K562 (cell line): ENCODE data around the gene TSSK2. TPM values are rescaled to one million over a fixed set of nuclear protein-coding genes. Genes with fewer than 3 reads are reported as not detected.

Source experiments
- CCAR2 ChIP-seq: fragments of 200-400 bp; formaldehyde crosslinking; IDR thresholded peaks from 2 replicates; pipeline ENCODE4 v1.6.1; 2017; ENCODE audit warnings: mild to moderate bottlenecking, low read depth, low read length
- ELF4 ChIP-seq: fragments of 450-650 bp; formaldehyde crosslinking; IDR thresholded peaks from 2 replicates; pipeline ENCODE4 v1.4.0; 2022; ENCODE audit warnings: missing genetic modification characterization
- ETS1 ChIP-seq: conservative IDR thresholded peaks from 2 replicates; pipeline ENCODE4 v1.6.1; 2011; ENCODE audit warnings: low read depth, mild to moderate bottlenecking, low read length; ENCODE audit not compliant: control insufficient read depth
- GABPB1 ChIP-seq: sonication (generic); formaldehyde crosslinking; IDR thresholded peaks from 2 replicates; pipeline ENCODE4 v1.8.0; 2022; ENCODE audit warnings: mild to moderate bottlenecking, missing genetic modification reagents
- KDM1A ChIP-seq, 2 experiments: fragments of 450-650 bp; IDR thresholded peaks; 2 replicates each; pipeline ENCODE4 v1.6.1; 2016; ENCODE audit warnings: mild to moderate bottlenecking in 2 of 2
- KLF13 ChIP-seq: fragments of 450-650 bp; IDR thresholded peaks from 2 replicates; pipeline ENCODE4 v1.6.1; 2016; ENCODE audit warnings: missing genetic modification characterization, low read depth, mild to moderate bottlenecking, missing compliant biosample characterization, moderate library complexity, borderline replicate concordance
- MEF2D ChIP-seq: conservative IDR thresholded peaks from 2 replicates; pipeline ENCODE4 v1.6.1; 2016; ENCODE audit warnings: low read depth, missing genetic modification characterization, missing compliant biosample characterization
- MTA1 ChIP-seq: fragments of 450-650 bp; IDR thresholded peaks from 2 replicates; pipeline ENCODE4 v1.6.1; 2017; ENCODE audit warnings: borderline replicate concordance
- MTA2 ChIP-seq: fragments of 450-650 bp; IDR thresholded peaks from 2 replicates; pipeline ENCODE4 v1.6.1; 2016; ENCODE audit warnings: low read depth
- NBN ChIP-seq: fragments of 450-650 bp; IDR thresholded peaks from 2 replicates; pipeline ENCODE4 v1.6.1; 2016; ENCODE audit warnings: low read depth, mild to moderate bottlenecking
- POLR2AphosphoS2 ChIP-seq: IDR thresholded peaks from 2 replicates; pipeline ENCODE4 v1.6.1; 2012; ENCODE audit warnings: low read length, improper control_type of control experiment
- RFX7 ChIP-seq: fragments of 250-450 bp; sonication (Bioruptor Pico); IDR thresholded peaks from 2 replicates; pipeline ENCODE4 v1.5.1; 2021; ENCODE audit warnings: mild to moderate bottlenecking
- SRSF3 ChIP-seq: fragments of 200-400 bp; formaldehyde crosslinking; IDR thresholded peaks from 2 replicates; pipeline ENCODE4 v1.6.1; 2016; ENCODE audit warnings: mild to moderate bottlenecking, low read length, moderate library complexity; ENCODE audit not compliant: insufficient read depth
- ZC3H4 ChIP-seq: sonication (generic); formaldehyde crosslinking; IDR thresholded peaks from 2 replicates; pipeline ENCODE4 v1.9.0; 2021; ENCODE audit warnings: missing genetic modification reagents, borderline replicate concordance
- ZKSCAN8 ChIP-seq: fragments of 200-800 bp; sonication (Bioruptor generic); IDR thresholded peaks from 2 replicates; pipeline ENCODE4 v1.6.1; 2016; ENCODE audit warnings: missing genetic modification characterization, missing compliant biosample characterization
- ZMIZ1 ChIP-seq, 2 experiments: fragments of 150-350 bp in 1 of 2; IDR thresholded peaks; 2 replicates each; pipeline ENCODE4 v1.6.1; 2012 to 2016; ENCODE audit warnings: low read depth in 2 of 2, low read length in 2 of 2, mild to moderate bottlenecking in 1 of 2, moderate library complexity in 1 of 2
- ZNF212 ChIP-seq: fragments of 450-650 bp; formaldehyde crosslinking; IDR thresholded peaks from 2 replicates; pipeline ENCODE4 v1.4.0; 2020; ENCODE audit warnings: mild to moderate bottlenecking
- ZNF316 ChIP-seq: fragments of 450-650 bp; IDR thresholded peaks from 2 replicates; pipeline ENCODE4 v1.6.1; 2016
- ZNF41 ChIP-seq: fragments of 250-450 bp; sonication (Bioruptor Pico); conservative IDR thresholded peaks from 2 replicates; pipeline ENCODE4 v1.4.0; 2020; ENCODE audit warnings: mild to moderate bottlenecking
- ZNF512 ChIP-seq: IDR thresholded peaks from 2 replicates; pipeline ENCODE4 v1.6.1; 2016; ENCODE audit warnings: missing genetic modification characterization, missing compliant biosample characterization
- ZNF699 ChIP-seq: fragments of 250-450 bp; sonication (Bioruptor Pico); IDR thresholded peaks from 2 replicates; pipeline ENCODE4 v1.8.0; 2021; ENCODE audit warnings: mild to moderate bottlenecking, moderate library complexity; ENCODE audit not compliant: insufficient replicate concordance
- ZNF780A ChIP-seq: fragments of 250-450 bp; sonication (Bioruptor Pico); IDR thresholded peaks from 2 replicates; pipeline ENCODE4 v1.5.0; 2021; ENCODE audit warnings: mild to moderate bottlenecking
- polyA plus RNA-seq, 8 experiments: library from polyadenylated mRNA; depleted of rRNA in 4 of 8; stranded (reverse) in 5 of 8; unstranded in 3 of 8; fragments of >200 nt; fragmentation: Nextera tagmentation in 2 of 8; fragmentation: Illumina TruSeq in 1 of 8; extraction: Ambion mirVana in 2 of 8; extraction: Trizol in 1 of 8; gene quantifications; 2 replicates each; pipeline versions ENCODE4 v1.2.1 to v1.2.3, GENCODE V29; 2011 to 2014; ENCODE audit warnings: inconsistent platforms in 1 of 8, missing spikeins in 1 of 8
- total RNA-seq, 7 experiments: library from RNA; depleted of rRNA in 6 of 7; stranded (reverse); fragments of >200 nt in 6 of 7; fragmentation: Illumina TruSeq in 2 of 7; extraction: Trizol in 2 of 7; gene quantifications; 2 replicates each; pipeline versions ENCODE4 v1.2.1 to v1.2.3, GENCODE V29; 2011 to 2021; ENCODE audit warnings: low replicate concordance in 1 of 7

The TSSK2 gene
- total and polyA plus RNA-seq, 9 of the 15 experiments (the other 6 are each of a cell fraction or from before 2014, with no cell fraction given), result 0.04 TPM; not detected in 8

GRCh38 chr22:19088866-19089595 lies 42.1 kb upstream of the TSSK2 start (continued):
- TF ChIP-seq MTA2 (no peak), ZNF699 (CRISPR knock-in tag) (no peak), NBN (no peak), ZMIZ1 (IDR thresholded peaks at IDR 0.05; ENCODE audit: low read depth in 2 of 2, low read length in 2 of 2) (no peak), GABPB1 (no peak), POLR2AphosphoS2 (peak; percentile 76), RFX7 (no peak), ZNF212 (CRISPR knock-in tag) (no peak), MEF2D (tag) (no peak), ZNF512 (no peak), ELF4 (no peak), ZNF41 (no peak), ZNF780A (CRISPR knock-in tag) (no peak), ZC3H4 (CRISPR knock-in tag) (0 out of 2 replicates have a peak, but pooled peaks have one; percentile 77), KLF13 (tag) (no peak), CCAR2 (no peak), SRSF3 (no peak), ZKSCAN8 (no peak), ETS1 (no peak), MTA1 (no peak), KDM1A (IDR thresholded peaks at IDR 0.05) (no peak), ZNF316 (no peak)
